H9 (cell line): ENCODE measurements around the gene CNTF. TPM values are rescaled to one million over a fixed set of nuclear protein-coding genes. Genes with fewer than 3 reads are reported as not detected.

ENCODE experiments used
- DNase-seq: peaks from one replicate; pipeline ENCODE4 v3.0.0-alpha.2; 2017
- H2AFZ ChIP-seq: one replicate; pipeline ENCODE4 v1.6.1; 2013; ENCODE audit warnings: mild to moderate bottlenecking, low read length, control low read depth, moderate library complexity
- H2AK5ac ChIP-seq: 2 replicates; pipeline ENCODE4 v1.6.1; 2013; ENCODE audit warnings: low read length, control low read depth, mixed read lengths; ENCODE audit not compliant: insufficient read length
- H2BK120ac ChIP-seq: one replicate; pipeline ENCODE4 v1.6.1; 2013; ENCODE audit warnings: low read depth, mild to moderate bottlenecking, low read length, control low read depth, inconsistent platforms; ENCODE audit not compliant: poor library complexity, severe bottlenecking
- H2BK12ac ChIP-seq: 2 replicates; pipeline ENCODE4 v1.6.1; 2013; ENCODE audit warnings: low read length, control low read depth, mixed read lengths, low read depth; ENCODE audit not compliant: insufficient read length
- H2BK15ac ChIP-seq: 2 replicates; pipeline ENCODE4 v1.6.1; 2013; ENCODE audit warnings: low read depth, low read length, control low read depth
- H2BK20ac ChIP-seq: one replicate; pipeline ENCODE4 v1.6.1; 2013; ENCODE audit warnings: low read depth, mild to moderate bottlenecking, low read length, control low read depth, inconsistent platforms; ENCODE audit not compliant: poor library complexity, severe bottlenecking
- H2BK5ac ChIP-seq: 2 replicates; pipeline ENCODE4 v1.6.1; 2013; ENCODE audit warnings: low read length, control low read depth, mixed read lengths; ENCODE audit not compliant: insufficient read length
- H3K14ac ChIP-seq: 2 replicates; pipeline ENCODE4 v1.6.1; 2013; ENCODE audit warnings: low read length, control low read depth; ENCODE audit not compliant: insufficient read depth
- H3K18ac ChIP-seq: 2 replicates; pipeline ENCODE4 v1.6.1; 2013; ENCODE audit warnings: low read depth, mild to moderate bottlenecking, mixed read lengths, low read length, control low read depth; ENCODE audit not compliant: insufficient read length
- H3K23ac ChIP-seq: 2 replicates; pipeline ENCODE4 v1.6.1; 2013; ENCODE audit warnings: low read length, control low read depth, mixed read lengths, low read depth; ENCODE audit not compliant: insufficient read length
- H3K23me2 ChIP-seq: 2 replicates; pipeline ENCODE4 v1.6.1; 2013; ENCODE audit warnings: low read depth, mild to moderate bottlenecking, mixed read lengths, low read length, control low read depth; ENCODE audit not compliant: insufficient read length, poor library complexity, severe bottlenecking
- H3K27ac ChIP-seq: 2 replicates; pipeline ENCODE4 v1.5.1; 2013; ENCODE audit warnings: low read length, control low read depth, mixed read lengths, low read depth; ENCODE audit not compliant: insufficient read length
- H3K27me3 ChIP-seq: 2 replicates; pipeline ENCODE4 v1.6.1; 2013; ENCODE audit warnings: low read length, control low read depth, inconsistent platforms; ENCODE audit not compliant: insufficient read depth
- H3K4ac ChIP-seq: 2 replicates; pipeline ENCODE4 v1.6.1; 2013; ENCODE audit warnings: low read depth, mild to moderate bottlenecking, control low read depth, inconsistent platforms, low read length, moderate library complexity
- H3K4me1 ChIP-seq: 2 replicates; pipeline ENCODE4 v1.6.1; 2013; ENCODE audit warnings: low read length, control low read depth, inconsistent platforms; ENCODE audit not compliant: insufficient read depth
- H3K4me2 ChIP-seq: 2 replicates; pipeline ENCODE4 v1.6.1; 2013; ENCODE audit warnings: low read length, control low read depth, mixed read lengths; ENCODE audit not compliant: insufficient read length, insufficient read depth
- H3K56ac ChIP-seq: 2 replicates; pipeline ENCODE4 v1.6.1; 2013; ENCODE audit warnings: low read depth, mild to moderate bottlenecking, mixed read lengths, low read length, control low read depth; ENCODE audit not compliant: insufficient read length
- H3K79me1 ChIP-seq: 2 replicates; pipeline ENCODE4 v1.6.1; 2013; ENCODE audit warnings: low read depth, mild to moderate bottlenecking, moderate library complexity, low read length, control low read depth, inconsistent platforms; ENCODE audit not compliant: insufficient read depth, poor library complexity, severe bottlenecking
- H3K79me2 ChIP-seq: 2 replicates; pipeline ENCODE4 v1.6.1; 2013; ENCODE audit warnings: low read length, control low read depth, inconsistent platforms; ENCODE audit not compliant: insufficient read depth
- H3K9ac ChIP-seq: 2 replicates; pipeline ENCODE4 v1.6.1; 2013; ENCODE audit warnings: low read length, control low read depth, mixed read lengths; ENCODE audit not compliant: insufficient read length; ENCODE audit errors: extremely low read depth
- H3K9me3 ChIP-seq: one replicate; pipeline ENCODE4 v1.6.1; 2013; ENCODE audit warnings: low read depth, low read length, inconsistent platforms; ENCODE audit not compliant: control insufficient read depth
- H3T11ph ChIP-seq: one replicate; pipeline ENCODE4 v1.6.1; 2013; ENCODE audit warnings: mild to moderate bottlenecking, low read length, control low read depth, inconsistent platforms
- H4K20me1 ChIP-seq: one replicate; pipeline ENCODE4 v1.6.1; 2013; ENCODE audit not compliant: control insufficient read depth, insufficient read length, insufficient read depth
- H4K5ac ChIP-seq: 2 replicates; pipeline ENCODE4 v1.6.1; 2013; ENCODE audit warnings: low read depth, mild to moderate bottlenecking, mixed read lengths, low read length, control low read depth; ENCODE audit not compliant: insufficient read length
- H4K8ac ChIP-seq: replicated peaks from 2 replicates; pipeline ENCODE4 v1.6.1; 2013; ENCODE audit warnings: low read length, control low read depth, mixed read lengths, low read depth; ENCODE audit not compliant: insufficient read length
- H4K91ac ChIP-seq: 2 replicates; pipeline ENCODE4 v1.6.1; 2013; ENCODE audit warnings: low read depth, mild to moderate bottlenecking, moderate library complexity, mixed read lengths, low read length, control low read depth; ENCODE audit not compliant: insufficient read length
- H3K27ac Mint-ChIP-seq, 3 experiments: 2 replicates in 2 of 3; 3 replicates in 1 of 3; pipeline ENCODE4 v1.8.0; 2020 to 2021; ENCODE audit warnings: mixed read lengths in 3 of 3, mild to moderate bottlenecking in 1 of 3, moderate library complexity in 1 of 3
- H3K27me3 Mint-ChIP-seq: 2 replicates; pipeline ENCODE4 v1.8.0; 2021; ENCODE audit warnings: low read depth, mild to moderate bottlenecking, moderate library complexity, mixed read lengths
- H3K36me3 Mint-ChIP-seq, 3 experiments: 2 replicates in 2 of 3; 3 replicates in 1 of 3; pipeline ENCODE4 v1.8.0; 2020 to 2021; ENCODE audit warnings: low read depth in 3 of 3, mixed read lengths in 3 of 3; ENCODE audit not compliant: insufficient read depth in 1 of 3
- H3K4me1 Mint-ChIP-seq, 2 experiments: 2 replicates each; pipeline ENCODE4 v1.8.0; 2020; ENCODE audit warnings: mixed read lengths in 2 of 2
- H3K4me3 Mint-ChIP-seq, 2 experiments: 2 replicates in 1 of 2; 3 replicates in 1 of 2; pipeline ENCODE4 v1.8.0; 2020 to 2021; ENCODE audit warnings: mild to moderate bottlenecking in 2 of 2, mixed read lengths in 2 of 2, moderate library complexity in 1 of 2
- H3K9me3 Mint-ChIP-seq, 2 experiments: 2 replicates in 1 of 2; 3 replicates in 1 of 2; pipeline ENCODE4 v1.8.0; 2020; ENCODE audit warnings: mild to moderate bottlenecking in 2 of 2, mixed read lengths in 2 of 2, moderate library complexity in 1 of 2
- CTCF ChIP-seq: fragments of 200-600 bp; sonication (generic); conservative IDR thresholded peaks from 3 replicates; pipeline ENCODE4 v1.8.0; 2021; ENCODE audit warnings: antibody characterized with exemption, mild to moderate bottlenecking
- WGBS: extraction: QIAGEN DNeasy Blood & Tissue Kit; methylation state at CpG from one replicate; pipeline ENCODE4 v1.1.7; 2013; ENCODE audit warnings: missing lambda C conversion rate, low lambda C conversion rate, mixed read lengths; ENCODE audit not compliant: insufficient read length; ENCODE audit errors: extremely low coverage; 5-methylcytosine and 5-hydroxymethylcytosine counted together
- total RNA-seq: library from RNA; stranded (reverse); gene quantifications from 2 replicates; pipeline ENCODE4 v1.2.1, GENCODE V29; 2021

The CNTF gene
- total RNA-seq, 1 experiment from 2014 or later: 3.5 TPM

GRCh38 chr11:58631378-58631777 is 8.9 kb downstream of the CNTF start:
- no peak overlapping the region for H2AK5ac ChIP-seq
- no peak for TF ChIP-seq CTCF

More at GRCh38 chr11:58631378-58631777, 8.9 kb downstream of the CNTF start:
- H2BK20ac ChIP-seq: no peak overlapping the region
- H2BK15ac ChIP-seq: no peak overlapping the region
- no peak overlapping the region for H3K4ac ChIP-seq
- H2BK12ac ChIP-seq: no peak overlapping the region
- H2AFZ ChIP-seq: no peak overlapping the region
- H3K27ac ChIP-seq: no peak overlapping the region
- no peak overlapping the region for H3K18ac ChIP-seq
- H3T11ph ChIP-seq: no peak overlapping the region
- H4K8ac ChIP-seq: no peak overlapping the region
- H4K20me1 ChIP-seq: no peaks in the 10 kb centered on the region
- no peak overlapping the region for H2BK120ac ChIP-seq
- H3K9ac ChIP-seq: no peak overlapping the region
- H3K23ac ChIP-seq: no peak overlapping the region
- Mint-ChIP-seq H3K9me3 (no peaks in the 10 kb centered on the region), H3K4me1 (peaks cover 0 to 2% of the 10 kb centered on the region in 2 experiments; a peak in 1 of 4 replicates), H3K27me3 (no peaks in the 10 kb centered on the region), H3K27ac (no peak overlapping the region), H3K36me3 (peaks cover 0 to 6% (median 0%) of the 10 kb centered on the region in 3 experiments; a peak in 2 of 7 replicates), H3K4me3 (no peak overlapping the region)
- no peak overlapping the region for H4K5ac ChIP-seq
- WGBS: no CpG with 5 or more reads among the region's 3 CpGs
- DNase-seq: no peak
- H3K79me1 ChIP-seq: no peaks in the 10 kb centered on the region
- no peak overlapping the region for H3K4me2 ChIP-seq
- no peak overlapping the region for H3K14ac ChIP-seq
- no peak overlapping the region for H2BK5ac ChIP-seq
- H3K23me2 ChIP-seq: no peaks in the 10 kb centered on the region
- no peak overlapping the region for H3K56ac ChIP-seq
- H3K27me3 ChIP-seq: no peaks in the 10 kb centered on the region
- peaks cover 11% of the 10 kb centered on the region; the same call in 1 of the 2 replicates for H3K4me1 ChIP-seq
- no peaks in the 10 kb centered on the region for H3K9me3 ChIP-seq
- H3K79me2 ChIP-seq: no peaks in the 10 kb centered on the region
- H4K91ac ChIP-seq: no peak overlapping the region
